HG03135 (cell line): ENCODE data around the gene NHSL1.

Source experiments
- ATAC-seq: cut with Tn5 transposase; IDR thresholded peaks from one replicate; pipeline ENCODE4 v1.9.1; 2021; ENCODE audit warnings: mild to moderate bottlenecking, moderate library complexity; ENCODE audit not compliant: unreplicated experiment

NHSL1 gene, protein sequence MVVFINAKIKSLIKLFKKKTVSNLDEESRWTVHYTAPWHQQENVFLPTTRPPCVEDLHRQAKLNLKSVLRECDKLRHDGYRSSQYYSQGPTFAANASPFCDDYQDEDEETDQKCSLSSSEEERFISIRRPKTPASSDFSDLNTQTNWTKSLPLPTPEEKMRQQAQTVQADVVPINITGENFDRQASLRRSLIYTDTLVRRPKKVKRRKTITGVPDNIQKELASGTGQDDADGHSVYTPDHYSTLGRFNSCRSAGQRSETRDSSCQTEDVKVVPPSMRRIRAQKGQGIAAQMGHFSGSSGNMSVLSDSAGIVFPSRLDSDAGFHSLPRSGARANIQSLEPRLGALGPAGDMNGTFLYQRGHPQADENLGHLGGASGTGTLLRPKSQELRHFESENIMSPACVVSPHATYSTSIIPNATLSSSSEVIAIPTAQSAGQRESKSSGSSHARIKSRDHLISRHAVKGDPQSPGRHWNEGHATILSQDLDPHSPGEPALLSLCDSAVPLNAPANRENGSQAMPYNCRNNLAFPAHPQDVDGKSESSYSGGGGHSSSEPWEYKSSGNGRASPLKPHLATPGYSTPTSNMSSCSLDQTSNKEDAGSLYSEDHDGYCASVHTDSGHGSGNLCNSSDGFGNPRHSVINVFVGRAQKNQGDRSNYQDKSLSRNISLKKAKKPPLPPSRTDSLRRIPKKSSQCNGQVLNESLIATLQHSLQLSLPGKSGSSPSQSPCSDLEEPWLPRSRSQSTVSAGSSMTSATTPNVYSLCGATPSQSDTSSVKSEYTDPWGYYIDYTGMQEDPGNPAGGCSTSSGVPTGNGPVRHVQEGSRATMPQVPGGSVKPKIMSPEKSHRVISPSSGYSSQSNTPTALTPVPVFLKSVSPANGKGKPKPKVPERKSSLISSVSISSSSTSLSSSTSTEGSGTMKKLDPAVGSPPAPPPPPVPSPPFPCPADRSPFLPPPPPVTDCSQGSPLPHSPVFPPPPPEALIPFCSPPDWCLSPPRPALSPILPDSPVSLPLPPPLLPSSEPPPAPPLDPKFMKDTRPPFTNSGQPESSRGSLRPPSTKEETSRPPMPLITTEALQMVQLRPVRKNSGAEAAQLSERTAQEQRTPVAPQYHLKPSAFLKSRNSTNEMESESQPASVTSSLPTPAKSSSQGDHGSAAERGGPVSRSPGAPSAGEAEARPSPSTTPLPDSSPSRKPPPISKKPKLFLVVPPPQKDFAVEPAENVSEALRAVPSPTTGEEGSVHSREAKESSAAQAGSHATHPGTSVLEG (N-terminal part only)

DNA sequence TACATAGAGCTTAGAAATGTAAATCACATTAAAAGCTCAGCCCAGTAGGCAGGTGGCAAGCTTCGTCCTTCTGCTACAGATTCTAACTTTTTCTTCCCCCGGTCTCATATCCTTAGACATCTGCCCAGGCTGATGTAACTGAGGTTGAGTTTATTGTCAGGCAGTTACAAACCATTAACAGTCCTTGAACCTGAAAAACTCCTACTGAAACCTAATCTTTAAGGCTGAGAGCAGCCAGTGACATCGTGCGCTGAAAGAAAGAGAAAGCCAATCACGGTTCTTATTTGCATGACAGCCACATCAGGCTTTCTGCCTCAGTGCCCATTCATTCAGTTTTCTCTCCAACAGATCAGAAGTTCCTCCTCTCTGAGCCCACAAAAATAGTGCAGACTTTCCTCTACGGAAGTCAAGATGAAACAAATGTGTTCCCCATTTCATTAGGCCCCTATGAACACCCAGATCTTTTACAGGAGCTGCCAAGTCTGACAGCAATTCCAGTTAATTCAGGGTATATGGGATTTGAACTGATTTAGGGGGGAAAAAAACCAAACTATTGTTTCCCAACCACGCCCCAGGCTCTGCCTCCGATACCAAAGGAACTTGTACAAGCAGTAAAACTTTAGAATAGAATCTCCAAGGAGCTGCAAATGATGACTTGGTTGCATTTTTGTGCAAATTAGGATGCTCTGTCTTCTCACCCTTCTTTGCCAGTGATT lies at the start of gene NHSL1:
NHSL1 (minus strand) TSS at position 192 of the 716 bp plus-strand sequence. CDS start 204 bp downstream, outside the sequence.
- ATAC-seq = peak; percentile 95

DNA sequence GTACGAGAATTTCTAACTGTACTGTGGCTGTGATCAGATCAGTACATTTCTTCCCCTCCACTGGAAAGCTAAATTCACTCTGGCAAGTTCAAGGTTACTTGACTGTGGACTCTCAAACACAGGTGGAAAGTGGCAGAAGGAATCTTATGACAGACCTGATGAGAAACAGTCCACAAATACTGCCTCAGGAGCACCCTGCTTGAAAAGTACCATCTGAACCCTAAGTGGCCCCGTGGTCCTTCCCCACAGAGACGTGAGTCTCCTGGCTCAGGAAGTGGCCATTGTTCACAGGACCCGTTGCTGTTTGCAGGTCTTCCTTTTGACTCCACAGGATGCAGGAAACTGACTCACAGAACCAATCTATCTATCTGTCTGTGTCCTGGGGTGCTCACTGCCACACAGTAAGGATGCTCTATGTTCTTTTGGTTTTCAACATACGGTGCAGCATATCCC lies 47.5 kb upstream of the NHSL1 start:
- no peak for ATAC-seq

DNA sequence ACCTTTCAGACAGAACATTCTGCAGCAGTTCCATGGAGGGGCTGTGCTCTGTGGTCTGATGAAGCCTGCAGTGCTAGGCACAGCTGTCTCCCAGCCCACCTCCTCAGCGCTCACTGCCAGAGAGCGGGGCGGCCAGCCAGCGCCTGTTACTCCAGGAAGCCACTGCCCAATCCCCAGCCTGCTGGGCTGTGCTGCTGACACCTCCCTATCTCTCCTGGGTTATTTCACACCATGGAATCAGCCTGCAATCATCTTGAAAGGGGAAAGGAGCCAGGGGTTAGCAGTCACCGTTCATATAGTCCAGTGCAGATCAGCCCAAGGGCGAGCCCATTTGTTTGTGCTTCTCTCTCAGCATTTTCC lies 46.3 kb upstream of the NHSL1 start:
- ATAC-seq = no peak

DNA sequence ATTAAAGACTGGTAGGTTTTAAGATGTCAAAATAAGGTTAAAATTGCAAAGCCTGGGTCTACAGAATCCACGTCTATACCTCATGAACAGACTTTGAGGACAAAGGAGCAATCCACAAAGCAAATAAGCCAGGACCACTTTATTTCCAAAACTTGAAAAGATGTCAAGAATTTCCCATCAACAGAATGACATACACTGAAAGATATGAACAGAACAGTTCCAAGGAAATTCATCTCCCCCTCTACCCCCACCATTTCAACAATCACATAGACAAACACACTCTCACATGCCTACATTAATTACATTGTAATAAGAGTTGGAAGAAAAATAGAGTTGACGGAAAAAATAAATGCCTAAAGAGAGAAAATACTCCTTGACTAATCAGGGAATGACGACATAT lies 45.2 kb upstream of the NHSL1 start:
- no peak for ATAC-seq

DNA sequence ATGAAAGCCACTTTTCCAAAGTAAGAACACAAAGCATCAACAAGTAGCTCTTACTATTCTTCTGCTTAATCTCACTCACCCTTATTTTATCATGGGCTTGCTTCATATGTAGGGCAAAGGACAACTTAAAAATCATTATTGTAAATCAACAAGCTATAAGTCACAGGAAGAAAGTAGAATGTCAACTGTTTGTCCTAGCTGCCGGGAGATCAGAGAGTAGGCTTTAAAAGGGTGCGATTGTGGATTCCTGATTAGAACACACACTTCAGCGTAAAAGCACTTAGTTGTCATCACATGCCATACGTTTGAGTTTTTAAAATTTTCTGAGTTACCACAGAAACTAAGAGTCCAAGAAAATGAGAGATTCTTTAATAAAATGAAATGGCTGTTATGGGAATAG lies 44.4 kb upstream of the NHSL1 start:
- no peak for ATAC-seq

DNA sequence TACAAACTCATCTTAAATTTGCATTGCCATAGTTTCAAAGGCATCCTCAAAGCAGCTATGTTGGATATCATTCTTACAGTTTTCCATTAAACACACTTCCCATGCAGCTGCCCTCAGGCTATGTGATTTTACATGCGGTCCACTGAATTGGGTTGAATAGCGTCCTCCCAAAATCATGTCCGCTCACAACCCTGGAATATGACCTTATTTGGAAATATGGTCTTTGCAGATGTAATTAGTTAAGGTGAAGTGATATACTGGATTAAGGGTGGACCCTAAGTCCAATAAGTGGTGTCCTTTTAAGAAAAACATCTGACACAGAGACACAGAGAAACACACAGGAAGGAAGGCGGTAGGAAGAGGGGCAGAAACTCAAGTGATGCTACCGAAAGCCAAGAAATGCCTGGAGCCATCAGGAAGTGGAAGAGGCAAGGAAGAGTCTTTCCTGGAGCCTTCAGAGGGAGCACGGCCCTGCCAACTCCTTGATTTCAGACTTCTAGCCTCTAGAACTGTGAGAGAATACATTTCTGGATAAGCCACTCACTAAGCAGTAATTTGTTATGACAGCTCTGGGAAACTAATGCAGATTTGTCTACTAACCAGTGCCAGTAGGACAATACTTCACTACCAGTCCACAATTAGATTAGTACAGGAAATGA lies 42.7 kb upstream of the NHSL1 start:
- ATAC-seq = no peak

DNA sequence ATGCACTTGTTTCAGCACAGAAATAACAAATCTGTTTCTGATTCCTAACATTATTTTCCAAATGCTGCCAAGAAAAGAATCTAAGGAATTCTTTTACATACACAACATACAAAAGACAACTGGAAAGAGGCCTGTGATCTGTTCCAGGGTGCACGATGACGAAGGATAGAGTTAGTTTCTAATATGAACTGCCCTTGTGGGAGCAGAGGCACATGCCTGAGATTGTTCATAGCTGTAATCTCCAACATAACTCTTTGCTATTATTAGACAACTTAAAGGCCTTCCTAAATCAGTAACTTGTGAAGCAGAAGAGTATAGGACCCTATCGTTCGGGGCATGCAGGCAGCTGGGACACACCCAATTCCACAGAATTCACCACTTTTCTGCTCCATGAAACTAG lies 41.2 kb upstream of the NHSL1 start:
- ATAC-seq = no peak

DNA sequence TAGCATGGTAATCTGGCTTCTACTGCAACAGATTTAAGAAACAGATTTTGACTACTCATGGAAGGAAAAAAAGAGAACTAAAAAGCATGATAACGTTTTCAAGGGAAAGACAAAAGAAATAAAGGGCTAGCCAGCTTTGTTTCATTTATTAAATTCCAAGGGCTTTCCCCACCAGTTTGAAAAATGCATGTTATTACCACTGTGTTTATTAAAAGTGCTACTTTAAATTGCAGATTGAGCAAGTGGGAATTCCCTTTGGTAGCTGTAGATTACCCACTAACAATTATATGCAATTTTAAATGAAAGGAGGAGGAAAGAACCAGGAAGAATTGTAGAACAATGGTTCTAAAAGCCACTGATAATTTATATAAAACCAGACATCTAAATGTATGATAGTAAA lies 40.6 kb upstream of the NHSL1 start:
- ATAC-seq = no peak

DNA sequence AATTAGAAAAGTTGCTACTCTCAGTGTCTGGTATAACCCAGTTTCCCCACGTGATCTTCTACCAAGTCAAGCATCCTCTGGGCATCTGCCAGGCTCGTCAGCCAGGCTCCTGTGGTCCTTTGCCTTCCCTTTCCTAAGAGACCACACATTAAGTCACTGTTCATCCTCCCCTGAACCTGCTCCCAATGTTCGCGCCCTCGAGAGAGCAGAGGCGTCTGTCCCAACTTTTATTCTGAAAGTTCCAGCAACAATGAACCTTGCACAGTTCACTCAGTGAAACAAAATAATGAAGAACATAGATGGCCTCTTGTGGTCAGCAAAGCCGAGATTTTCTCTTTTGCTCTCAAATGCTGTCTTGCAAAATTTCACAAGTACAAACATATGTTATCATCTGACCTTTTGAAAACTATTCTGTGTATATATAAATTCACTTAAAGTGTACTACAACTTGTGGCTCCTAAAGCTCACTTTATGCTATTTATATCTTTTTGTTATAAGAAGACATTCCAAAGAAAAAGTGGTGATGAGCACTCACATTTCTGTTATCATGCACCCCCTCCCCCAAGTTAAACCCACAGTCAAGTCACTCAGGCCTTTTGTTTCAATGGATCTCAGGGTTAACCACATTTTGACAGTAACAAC lies 39.2 kb upstream of the NHSL1 start:
- no peak for ATAC-seq

DNA sequence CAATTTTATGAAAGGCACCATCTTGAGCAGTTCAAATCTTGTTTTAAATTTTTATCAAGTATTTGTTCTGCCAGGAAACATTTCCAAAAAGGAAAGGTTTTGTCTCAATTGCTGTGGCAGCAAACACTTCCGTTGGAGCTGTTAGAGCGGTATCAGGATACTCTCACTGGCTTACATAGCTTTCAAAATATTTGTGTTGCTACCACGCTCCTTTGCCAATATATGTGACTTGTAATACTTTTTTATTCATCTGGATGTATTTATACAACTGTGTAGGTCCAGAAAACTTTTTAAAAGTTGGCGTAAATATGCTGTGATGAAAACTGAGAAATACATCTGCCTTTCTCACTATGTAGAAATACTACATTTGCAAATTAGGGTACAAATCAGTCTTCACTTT lies 37.8 kb upstream of the NHSL1 start:
- ATAC-seq = no peak

DNA sequence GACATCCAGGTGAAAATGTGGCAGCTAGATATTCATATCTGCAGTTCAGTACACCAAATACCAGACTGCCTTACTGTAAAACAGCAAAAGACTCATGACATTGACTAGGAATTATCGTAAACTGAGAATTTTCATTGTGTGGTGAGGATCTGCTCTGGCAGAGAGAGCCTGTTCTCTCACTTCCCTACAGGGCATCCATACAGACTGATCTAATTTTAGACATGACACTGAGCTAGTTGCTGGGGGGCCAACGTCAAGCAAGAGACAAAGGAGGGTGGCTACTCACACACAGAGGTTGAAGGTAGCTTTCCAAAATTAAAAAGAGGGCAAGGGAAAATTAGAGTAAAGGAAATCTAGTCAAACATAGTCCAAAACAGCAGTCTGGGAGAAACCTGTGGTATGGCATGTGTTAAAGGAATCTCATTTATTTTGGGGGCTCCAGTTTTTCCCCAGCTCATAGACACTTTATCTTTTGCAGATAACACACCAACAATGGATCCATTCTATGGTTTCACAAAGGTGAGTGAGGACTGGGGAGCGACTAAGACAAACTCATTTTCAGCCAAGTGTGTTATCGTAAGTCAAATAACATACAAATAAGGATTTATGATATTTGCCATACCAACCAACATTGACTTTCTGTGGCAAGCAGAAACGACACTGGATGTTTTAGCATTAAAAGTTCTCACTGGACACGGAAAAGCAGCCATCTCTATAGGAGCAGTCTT lies 36.6 kb upstream of the NHSL1 start:
- ATAC-seq = no peak

DNA sequence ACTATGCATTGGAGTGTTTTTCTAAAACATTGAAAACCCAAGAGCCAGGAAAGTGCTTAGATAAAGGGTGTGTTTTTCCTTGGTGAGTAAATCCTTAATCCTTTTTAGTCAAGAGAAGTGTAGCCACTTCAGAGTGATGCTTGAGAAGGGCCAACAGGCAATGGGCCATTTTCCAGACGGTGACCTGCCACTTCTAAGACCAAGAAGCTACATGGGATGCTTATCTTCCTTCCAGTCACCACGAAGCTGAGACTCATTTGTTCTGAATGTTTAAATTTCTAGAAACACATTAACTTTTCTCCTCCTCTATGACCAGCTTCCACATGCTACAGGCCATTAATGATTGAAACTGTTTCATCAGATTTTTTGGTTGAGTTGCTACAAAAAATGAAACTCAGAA lies 34.4 kb upstream of the NHSL1 start:
- no peak for ATAC-seq

DNA sequence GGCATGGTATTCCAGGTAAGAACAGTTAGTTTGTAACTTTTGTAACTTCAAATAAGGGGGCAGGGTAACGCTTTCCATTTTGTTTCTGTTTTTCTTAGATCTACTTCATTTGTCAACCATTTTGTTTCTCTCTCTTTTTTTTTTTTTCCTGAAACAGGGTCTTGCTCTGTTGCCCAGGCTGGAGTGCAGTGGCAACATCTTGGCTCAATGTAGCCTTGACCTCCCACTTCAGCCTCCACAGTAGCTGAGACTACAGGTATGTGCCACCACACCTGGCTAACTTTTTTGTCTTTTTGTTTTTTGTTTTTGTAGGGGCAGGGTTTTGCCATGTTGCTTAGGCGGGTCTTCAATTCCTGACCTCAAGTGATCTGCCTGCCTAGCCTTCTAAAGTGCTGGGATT lies 32.1 kb upstream of the NHSL1 start:
- no peak for ATAC-seq

DNA sequence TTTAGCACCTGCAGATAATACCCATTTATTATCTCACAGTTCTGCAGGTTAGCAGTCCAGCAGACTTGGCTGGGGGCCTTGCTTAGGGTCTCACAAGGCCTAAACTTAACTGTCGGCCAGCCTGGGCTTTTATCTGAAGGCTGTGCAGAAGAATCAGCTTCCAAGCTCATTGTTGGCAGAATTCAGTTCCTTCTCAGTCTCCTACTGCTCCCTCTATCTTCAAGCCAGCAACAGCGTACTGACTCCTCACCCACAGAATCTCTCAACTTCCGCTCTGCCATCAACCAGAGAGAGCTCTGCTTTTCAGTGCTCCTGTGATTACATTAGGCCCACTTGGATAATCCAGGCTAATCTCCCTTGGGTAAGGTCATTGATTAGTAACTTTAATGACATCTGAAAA lies 30.2 kb upstream of the NHSL1 start:
- no peak for ATAC-seq

DNA sequence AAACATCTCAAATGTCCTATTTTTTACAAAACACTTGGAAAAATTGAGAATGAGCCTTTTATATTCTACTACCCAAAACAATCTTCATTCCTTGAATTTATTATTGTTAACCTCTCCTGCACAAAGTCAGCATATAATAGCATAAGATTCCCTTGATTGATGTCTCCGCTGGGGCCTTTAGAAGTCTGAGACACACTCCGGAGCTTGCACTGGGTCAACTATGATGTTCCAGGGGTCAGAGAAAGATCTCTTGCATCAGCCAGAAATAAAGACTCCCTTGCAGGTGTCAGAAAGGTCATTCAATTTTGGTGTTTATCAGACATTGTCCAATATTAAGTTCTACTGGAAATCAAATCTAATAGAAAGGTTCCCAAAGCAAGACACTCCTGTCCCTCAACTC lies 29.7 kb upstream of the NHSL1 start:
- no peak for ATAC-seq

DNA sequence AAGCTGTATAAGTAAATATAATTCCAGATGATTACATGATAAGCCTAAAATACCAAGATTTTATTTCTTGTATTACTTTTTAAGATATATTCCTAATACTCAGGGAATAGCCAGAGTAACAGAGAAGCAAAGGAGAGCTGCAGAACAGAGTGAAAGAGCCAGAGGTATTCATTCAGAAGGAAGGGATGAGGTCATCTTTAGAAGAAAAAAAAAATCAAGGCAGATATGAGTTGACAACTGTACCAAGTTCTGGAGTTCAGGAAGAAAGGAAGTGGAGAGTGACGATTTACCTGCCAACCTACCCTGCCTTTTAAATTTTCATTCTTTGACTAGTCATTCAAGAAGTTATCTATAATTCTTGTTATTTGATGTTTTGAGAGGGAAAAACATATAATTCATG lies 28.8 kb upstream of the NHSL1 start:
- ATAC-seq = no peak

DNA sequence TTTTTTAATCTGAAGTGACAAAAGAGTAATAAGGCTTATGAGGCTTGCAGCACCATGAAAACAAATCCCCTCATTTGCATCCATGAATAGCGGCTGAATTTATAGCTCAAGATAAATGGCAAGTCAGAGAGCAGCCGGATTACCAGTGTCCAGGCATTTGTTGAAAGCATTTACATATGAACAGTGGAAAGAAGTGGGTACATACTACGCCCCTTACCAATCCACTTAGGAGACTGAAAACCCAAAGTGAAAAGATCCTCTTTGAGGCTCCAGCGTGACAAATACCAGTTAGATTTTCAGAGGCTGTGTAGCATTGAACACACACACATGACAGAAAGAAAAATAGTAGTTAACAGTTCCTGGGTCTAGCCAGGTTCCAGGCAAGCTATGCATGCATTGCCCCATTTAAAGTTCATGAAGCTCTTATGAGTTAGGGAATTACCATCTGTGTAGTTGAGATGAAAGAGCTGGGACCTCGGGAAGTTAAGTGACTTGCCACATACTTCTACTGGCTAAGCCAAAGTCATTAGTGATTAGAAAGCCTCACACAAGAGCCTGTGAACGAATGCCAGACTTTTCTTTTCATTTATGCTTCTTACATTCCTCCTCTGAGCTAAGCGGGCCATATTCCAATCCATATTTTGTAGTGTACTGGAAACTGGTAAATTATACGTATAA lies 28.3 kb upstream of the NHSL1 start:
- ATAC-seq = no peak

DNA sequence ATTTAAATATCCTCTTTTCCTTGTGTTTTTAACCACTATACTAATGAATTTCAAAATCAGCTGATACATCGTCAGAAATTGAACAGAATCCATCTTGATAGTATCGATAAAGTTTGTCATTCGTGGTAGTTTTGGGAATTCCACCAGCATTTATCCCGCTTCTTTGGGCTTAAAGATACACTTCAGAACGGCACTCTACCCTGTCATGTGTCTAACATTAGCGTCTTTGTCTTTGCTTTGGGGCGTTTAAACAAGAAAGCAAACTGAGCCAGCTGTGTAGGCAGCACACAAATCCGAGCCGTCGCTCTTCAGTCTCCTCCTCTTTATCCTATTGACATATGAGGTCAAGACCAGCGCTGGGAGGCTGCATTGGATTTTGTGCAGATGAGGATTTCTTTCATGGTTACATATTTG lies 27.5 kb upstream of the NHSL1 start:
- ATAC-seq = no peak
